T1000 (cell line): ENCODE measurements around the gene CCDC34.

Source experiments
- DNase-seq: peaks from one replicate; lab custom pipeline; 2025; ENCODE audit warnings: mixed read lengths; lab: John Stamatoyannopoulos, UW

Gene CCDC34

DNA sequence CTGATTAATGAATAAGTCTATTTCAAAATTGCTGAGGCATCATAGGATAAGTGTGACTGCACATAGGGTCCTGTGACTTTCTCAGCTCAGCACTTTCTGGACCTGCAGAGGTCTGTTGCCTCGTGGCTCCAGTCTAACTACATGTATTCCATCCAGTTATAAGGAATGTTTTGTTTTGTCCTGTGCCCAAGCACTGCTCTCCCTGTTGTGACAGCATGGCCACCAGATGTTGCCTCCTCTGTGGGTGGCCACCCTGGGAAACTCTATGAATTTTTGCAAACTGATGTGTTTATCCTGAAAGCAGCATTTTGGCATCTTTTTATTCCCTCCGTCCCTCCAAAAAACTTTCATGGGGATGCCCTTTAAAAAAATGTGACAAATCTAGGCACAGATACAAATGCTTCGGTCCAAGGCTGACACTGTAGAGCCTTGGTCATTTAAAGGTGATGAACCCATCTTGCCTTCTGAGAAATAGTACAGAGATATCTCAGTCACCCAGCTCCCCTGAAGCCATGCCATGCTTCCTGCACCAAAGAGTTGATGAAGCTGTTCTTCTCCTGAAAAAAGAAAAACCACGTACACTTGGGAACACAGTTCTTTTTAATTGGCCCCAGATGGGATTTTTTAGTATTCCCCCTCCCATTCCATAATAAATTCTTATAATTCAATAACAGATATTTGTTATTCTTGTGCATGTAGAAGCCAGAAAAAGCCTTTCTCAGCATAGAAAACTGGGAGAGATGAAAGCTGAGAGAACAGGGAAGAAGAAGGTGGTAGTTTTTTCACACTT is 72.6 kb downstream of the CCDC34 start:
- no peak for DNase-seq
